ENCODE results near the gene OVCH1. TPM values are rescaled to one million over a fixed set of nuclear protein-coding genes. Genes with fewer than 3 reads are reported as not detected.

Gene OVCH1
- total and polyA plus RNA-seq, 4 experiments from 2014 or later = not detected

- H3K4me3 ChIP-seq (ENCODE audit: low read length in 2 of 2) = no peak overlapping the region
- no peak overlapping the region for H3K27ac ChIP-seq (ENCODE audit: low read depth, low read length)
- no peaks in the 10 kb centered on the region for H3K9me3 ChIP-seq (ENCODE audit: control insufficient read depth in 1 of 2, low read length in 2 of 2)
- Mint-ChIP-seq H3K27me3 (peaks cover 12 to 15% of the 10 kb centered on the region in 2 donors), H3K27ac (no peak overlapping the region), H3K36me3 (no peaks in the 10 kb centered on the region), H3K9me3 (no peaks in the 10 kb centered on the region), H3K4me3 (no peak overlapping the region), H3K4me1 (no peaks in the 10 kb centered on the region)
- CTCF ChIA-PET (ENCODE audit: partially characterized antibody) = interaction anchor here (1.3 kb wide), 1 partner anchor 20 kb away, joined by 3 read pairs; no protein-coding TSS in a partner anchor
- no peaks in the 10 kb centered on the region for H3K4me1 ChIP-seq (ENCODE audit: insufficient read depth, low read length)
- H3K27me3 ChIP-seq (ENCODE audit: insufficient read depth, low read length) = no peaks in the 10 kb centered on the region
- no peak for DNase-seq
- no peaks in the 10 kb centered on the region for H3K36me3 ChIP-seq (ENCODE audit: insufficient read depth, low read length)
- intact Hi-C loops (cut with micrococcal nuclease) = no loop called here
- POLR2A ChIA-PET (ENCODE audit: partially characterized antibody) = no interaction called here
These were observed 39.8 kb upstream of the OVCH1 start for GRCh38 chr12:29537298-29537697.

GRCh38 chr12:29534935-29535334 lies 37.4 kb upstream of the OVCH1 start:
- Mint-ChIP-seq H3K27ac (no peak overlapping the region), H3K4me1 (no peaks in the 10 kb centered on the region), H3K9me3 (no peaks in the 10 kb centered on the region), H3K4me3 (no peak overlapping the region), H3K27me3 (peaks cover 21 to 24% of the 10 kb centered on the region in 2 donors), H3K36me3 (no peaks in the 10 kb centered on the region)
- H3K36me3 ChIP-seq (ENCODE audit: insufficient read depth, low read length) = no peaks in the 10 kb centered on the region
- no peak overlapping the region for H3K4me3 ChIP-seq (ENCODE audit: low read length in 2 of 2)
- intact Hi-C loops (cut with micrococcal nuclease) = no loop called here
- ChIA-PET POLR2A (ENCODE audit: partially characterized antibody) (no interaction called here), CTCF (ENCODE audit: partially characterized antibody) (interaction anchor here (1.1 kb wide), 1 partner anchor 16 kb away, joined by 4 read pairs; no protein-coding TSS in a partner anchor)
- H3K4me1 ChIP-seq (ENCODE audit: insufficient read depth, low read length) = no peaks in the 10 kb centered on the region
- no peak for DNase-seq
- H3K9me3 ChIP-seq (ENCODE audit: control insufficient read depth in 1 of 2, low read length in 2 of 2) = no peaks in the 10 kb centered on the region
- H3K27ac ChIP-seq (ENCODE audit: low read depth, low read length) = no peak overlapping the region
- H3K27me3 ChIP-seq (ENCODE audit: insufficient read depth, low read length) = no peaks in the 10 kb centered on the region

GRCh38 chr12:29533815-29534489 lies 36.5 kb upstream of the OVCH1 start:
- Mint-ChIP-seq H3K9me3 (no peaks in the 10 kb centered on the region), H3K4me3 (no peak overlapping the region), H3K27me3 (peaks cover 23 to 27% of the 10 kb centered on the region in 2 donors), H3K27ac (no peak overlapping the region), H3K4me1 (no peaks in the 10 kb centered on the region), H3K36me3 (no peaks in the 10 kb centered on the region)
- H3K27ac ChIP-seq (ENCODE audit: low read depth, low read length) = no peak overlapping the region
- intact Hi-C loops (cut with micrococcal nuclease) = no loop called here
- POLR2A ChIA-PET (ENCODE audit: partially characterized antibody) = no interaction called here
- no peak overlapping the region for H3K4me3 ChIP-seq (ENCODE audit: low read length in 2 of 2)
- H3K36me3 ChIP-seq (ENCODE audit: insufficient read depth, low read length) = no peaks in the 10 kb centered on the region
- H3K9me3 ChIP-seq (ENCODE audit: control insufficient read depth in 1 of 2, low read length in 2 of 2) = no peaks in the 10 kb centered on the region
- no peak for DNase-seq
- CTCF ChIA-PET (ENCODE audit: partially characterized antibody) = interaction anchor here (0.6 to 1.1 kb wide), 3 partner anchors 15 to 1271 kb away, joined by 3 to 4 read pairs (median 3); no protein-coding TSS in a partner anchor
- no peaks in the 10 kb centered on the region for H3K27me3 ChIP-seq (ENCODE audit: insufficient read depth, low read length)
- H3K4me1 ChIP-seq (ENCODE audit: insufficient read depth, low read length) = no peaks in the 10 kb centered on the region

GRCh38 chr12:29531471-29531870 lies 34.0 kb upstream of the OVCH1 start:
- no peak overlapping the region for H3K4me3 ChIP-seq (ENCODE audit: low read length in 2 of 2)
- Mint-ChIP-seq H3K36me3 (no peaks in the 10 kb centered on the region), H3K9me3 (no peaks in the 10 kb centered on the region), H3K4me3 (no peak overlapping the region), H3K27me3 (peaks cover 27 to 29% of the 10 kb centered on the region in 2 donors), H3K4me1 (no peaks in the 10 kb centered on the region), H3K27ac (no peak overlapping the region)
- H3K36me3 ChIP-seq (ENCODE audit: insufficient read depth, low read length) = no peaks in the 10 kb centered on the region
- intact Hi-C loops (cut with micrococcal nuclease) = no loop called here
- no peaks in the 10 kb centered on the region for H3K9me3 ChIP-seq (ENCODE audit: control insufficient read depth in 1 of 2, low read length in 2 of 2)
- no peaks in the 10 kb centered on the region for H3K27me3 ChIP-seq (ENCODE audit: insufficient read depth, low read length)
- CTCF ChIA-PET (ENCODE audit: partially characterized antibody) = interaction anchor here (1.8 to 2.1 kb wide), 2 partner anchors 9 to 11 kb away, joined by 6 to 7 read pairs; no protein-coding TSS in a partner anchor
- no peaks in the 10 kb centered on the region for H3K4me1 ChIP-seq (ENCODE audit: insufficient read depth, low read length)
- DNase-seq = no peak
- POLR2A ChIA-PET (ENCODE audit: partially characterized antibody) = no interaction called here
- H3K27ac ChIP-seq (ENCODE audit: low read depth, low read length) = no peak overlapping the region

GRCh38 chr12:29530436-29530835 lies 33.0 kb upstream of the OVCH1 start:
- Mint-ChIP-seq H3K4me1 (no peaks in the 10 kb centered on the region), H3K9me3 (no peaks in the 10 kb centered on the region), H3K27me3 (peaks cover 27 to 29% of the 10 kb centered on the region in 2 donors), H3K27ac (no peak overlapping the region), H3K36me3 (no peaks in the 10 kb centered on the region), H3K4me3 (no peak overlapping the region)
- no peak for DNase-seq
- CTCF ChIA-PET (ENCODE audit: partially characterized antibody) = interaction anchor here (1.1 to 2.1 kb wide), 3 partner anchors 8 to 20 kb away, joined by 3 to 7 read pairs (median 6); no protein-coding TSS in a partner anchor
- no peaks in the 10 kb centered on the region for H3K9me3 ChIP-seq (ENCODE audit: control insufficient read depth in 1 of 2, low read length in 2 of 2)
- no peak overlapping the region for H3K4me3 ChIP-seq (ENCODE audit: low read length in 2 of 2)
- H3K36me3 ChIP-seq (ENCODE audit: insufficient read depth, low read length) = no peaks in the 10 kb centered on the region
- no peak overlapping the region for H3K27ac ChIP-seq (ENCODE audit: low read depth, low read length)
- POLR2A ChIA-PET (ENCODE audit: partially characterized antibody) = no interaction called here
- intact Hi-C loops (cut with micrococcal nuclease) = no loop called here
- H3K4me1 ChIP-seq (ENCODE audit: insufficient read depth, low read length) = no peaks in the 10 kb centered on the region
- no peaks in the 10 kb centered on the region for H3K27me3 ChIP-seq (ENCODE audit: insufficient read depth, low read length)

GRCh38 chr12:29528161-29528560 lies 30.7 kb upstream of the OVCH1 start:
- ChIA-PET CTCF (ENCODE audit: partially characterized antibody) (interaction anchor here (0.8 to 1.3 kb wide), 2 partner anchors 11 to 25 kb away, joined by 3 read pairs; no protein-coding TSS in a partner anchor), POLR2A (ENCODE audit: partially characterized antibody) (no interaction called here)
- no peaks in the 10 kb centered on the region for H3K9me3 ChIP-seq (ENCODE audit: control insufficient read depth in 1 of 2, low read length in 2 of 2)
- no peak overlapping the region for H3K4me3 ChIP-seq (ENCODE audit: low read length in 2 of 2)
- Mint-ChIP-seq H3K36me3 (no peaks in the 10 kb centered on the region), H3K4me3 (no peak overlapping the region), H3K27ac (no peak overlapping the region), H3K27me3 (peaks cover 20 to 27% of the 10 kb centered on the region in 2 donors), H3K4me1 (no peaks in the 10 kb centered on the region), H3K9me3 (no peaks in the 10 kb centered on the region)
- H3K36me3 ChIP-seq (ENCODE audit: insufficient read depth, low read length) = no peaks in the 10 kb centered on the region
- no peak overlapping the region for H3K27ac ChIP-seq (ENCODE audit: low read depth, low read length)
- intact Hi-C loops (cut with micrococcal nuclease) = no loop called here
- no peak for DNase-seq
- H3K27me3 ChIP-seq (ENCODE audit: insufficient read depth, low read length) = no peaks in the 10 kb centered on the region
- no peaks in the 10 kb centered on the region for H3K4me1 ChIP-seq (ENCODE audit: insufficient read depth, low read length)

- CTCF ChIA-PET (ENCODE audit: partially characterized antibody) = interaction anchor here (0.9 to 4.4 kb wide), 6 partner anchors 9 to 1322 kb away, joined by 3 to 34 read pairs (median 4); no protein-coding TSS in a partner anchor
- H3K27me3 ChIP-seq (ENCODE audit: insufficient read depth, low read length) = no peaks in the 10 kb centered on the region
- no peak overlapping the region for H3K4me3 Mint-ChIP-seq
These were observed 24.5 kb upstream of the OVCH1 start for GRCh38 chr12:29521951-29522350.

More at GRCh38 chr12:29521951-29522350, 24.5 kb upstream of the OVCH1 start:
- Mint-ChIP-seq H3K36me3 (no peaks in the 10 kb centered on the region), H3K4me1 (no peaks in the 10 kb centered on the region), H3K27ac (no peak overlapping the region), H3K27me3 (peaks cover 1 to 2% of the 10 kb centered on the region in 2 donors), H3K9me3 (no peaks in the 10 kb centered on the region)
- H3K9me3 ChIP-seq (ENCODE audit: control insufficient read depth in 1 of 2, low read length in 2 of 2) = no peaks in the 10 kb centered on the region
- H3K36me3 ChIP-seq (ENCODE audit: insufficient read depth, low read length) = no peaks in the 10 kb centered on the region
- H3K4me1 ChIP-seq (ENCODE audit: insufficient read depth, low read length) = no peaks in the 10 kb centered on the region
- H3K27ac ChIP-seq (ENCODE audit: low read depth, low read length) = no peak overlapping the region
- intact Hi-C loops (cut with micrococcal nuclease) = no loop called here
- POLR2A ChIA-PET (ENCODE audit: partially characterized antibody) = no interaction called here
- no peak overlapping the region for H3K4me3 ChIP-seq (ENCODE audit: low read length in 2 of 2)
- DNase-seq = no peak

Measured in CD4-positive, alpha-beta memory T cell (primary cell).